GM21390 (cell line): ENCODE measurements around the gene SMIM7.
"Not testable (repeated sequence)": the region's sequence is repeated elsewhere in the genome, so short reads cannot be mapped to it uniquely, and the experiment has no call there.

Experiments
- ATAC-seq: cut with Tn5 transposase; IDR thresholded peaks from one replicate; pipeline ENCODE4 v1.9.1; 2021; ENCODE audit not compliant: unreplicated experiment

Gene SMIM7

GRCh38 chr19:16655727-16656126, 4.2 kb downstream of the SMIM7 start:
- no peak for ATAC-seq

DNA sequence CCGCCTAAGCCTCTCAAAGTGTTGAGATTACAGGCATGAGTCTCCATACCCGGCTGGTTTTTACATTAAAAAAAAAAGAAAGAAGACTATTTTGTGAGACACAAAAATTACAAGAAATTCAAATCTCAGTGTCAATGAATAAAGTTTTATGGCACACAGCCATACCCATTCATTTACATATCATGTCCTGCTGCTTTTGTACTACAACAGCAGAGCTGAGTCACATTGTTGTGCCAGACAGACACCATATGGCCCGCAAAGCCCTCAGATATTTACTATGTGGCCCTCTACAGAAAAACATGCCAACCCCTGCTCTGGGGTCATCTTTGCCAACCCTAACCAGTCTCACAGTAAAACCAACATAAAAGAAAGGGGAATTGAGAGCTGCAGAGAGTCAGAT, 5.3 kb downstream of the SMIM7 start:
- ATAC-seq, result no peak

DNA sequence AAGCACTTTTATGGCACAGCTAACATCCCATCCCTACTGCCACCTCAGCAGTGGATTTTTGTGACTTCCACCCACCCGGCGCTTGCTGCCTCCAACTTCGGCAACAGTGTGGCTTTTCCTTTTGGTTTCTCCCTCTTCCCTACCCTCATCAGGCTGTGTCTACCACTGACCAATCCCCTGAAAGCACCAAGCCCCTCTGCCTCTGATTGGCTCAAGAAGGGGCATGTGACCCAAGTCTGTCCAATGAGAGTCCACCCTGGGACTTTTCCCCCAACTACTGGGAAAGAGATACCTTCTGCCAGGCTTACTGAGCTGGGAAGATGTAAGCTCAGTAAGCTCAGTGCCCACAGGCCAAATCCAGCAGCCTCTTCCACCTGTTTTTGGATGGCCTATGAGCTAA, 5.8 kb downstream of the SMIM7 start:
- no peak for ATAC-seq

DNA sequence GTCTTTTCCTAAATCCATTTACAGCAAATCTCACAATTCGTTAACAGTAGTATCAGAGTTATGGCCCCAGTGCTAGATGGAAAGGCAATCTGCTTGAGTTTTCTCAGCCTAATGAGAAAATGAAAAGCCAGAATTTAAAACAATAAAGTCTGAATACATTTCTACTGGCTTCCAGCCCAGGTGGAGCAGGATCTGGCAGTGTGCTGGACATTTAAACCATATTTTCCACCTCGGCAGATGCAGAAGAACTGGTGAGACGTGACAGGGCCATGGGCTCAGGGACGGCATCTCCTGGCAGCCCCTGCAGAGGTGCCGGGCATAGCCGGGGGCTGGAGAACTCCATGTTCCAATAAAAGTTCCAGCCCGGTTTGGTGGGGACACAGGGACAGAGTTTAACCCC, 7.1 kb downstream of the SMIM7 start:
- no peak for ATAC-seq

DNA sequence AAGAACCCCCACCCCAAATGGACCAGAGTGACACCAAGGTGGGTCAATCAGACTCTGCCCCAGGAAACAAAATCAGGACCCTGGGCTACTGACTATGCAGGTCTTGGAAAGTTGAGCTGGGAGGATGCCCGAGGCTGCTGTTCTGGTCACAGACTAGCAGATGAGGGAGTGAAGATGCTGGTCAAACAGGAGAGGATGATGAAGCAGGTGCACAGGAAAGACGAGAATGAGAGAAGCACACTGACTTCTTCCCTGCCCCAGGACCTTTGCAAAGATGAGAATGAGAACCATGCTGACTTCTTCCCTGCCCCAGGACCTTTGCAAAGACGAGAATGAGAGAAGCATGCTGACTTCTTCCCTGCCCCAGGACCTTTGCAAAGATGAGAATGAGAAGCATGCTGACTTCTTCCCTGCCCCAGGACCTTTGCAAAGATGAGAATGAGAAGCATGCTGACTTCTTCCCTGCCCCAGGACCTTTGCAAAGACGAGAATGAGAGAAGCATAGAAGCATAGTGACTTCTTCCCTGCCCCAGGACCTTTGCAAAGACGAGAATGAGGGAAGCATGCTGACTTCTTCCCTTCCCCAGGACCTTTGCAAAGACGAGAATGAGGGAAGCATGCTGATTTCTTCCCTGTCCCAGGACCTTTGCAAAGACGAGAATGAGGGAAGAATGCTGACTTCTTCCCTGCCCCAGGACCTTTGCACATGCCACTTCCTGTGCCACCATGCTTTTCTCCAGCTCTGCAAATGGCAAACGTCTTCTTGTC, 8.3 kb downstream of the SMIM7 start:
- not testable (repeated sequence) for ATAC-seq

GRCh38 chr19:16650821-16651220, 9.1 kb downstream of the SMIM7 start:
- no peak for ATAC-seq

DNA sequence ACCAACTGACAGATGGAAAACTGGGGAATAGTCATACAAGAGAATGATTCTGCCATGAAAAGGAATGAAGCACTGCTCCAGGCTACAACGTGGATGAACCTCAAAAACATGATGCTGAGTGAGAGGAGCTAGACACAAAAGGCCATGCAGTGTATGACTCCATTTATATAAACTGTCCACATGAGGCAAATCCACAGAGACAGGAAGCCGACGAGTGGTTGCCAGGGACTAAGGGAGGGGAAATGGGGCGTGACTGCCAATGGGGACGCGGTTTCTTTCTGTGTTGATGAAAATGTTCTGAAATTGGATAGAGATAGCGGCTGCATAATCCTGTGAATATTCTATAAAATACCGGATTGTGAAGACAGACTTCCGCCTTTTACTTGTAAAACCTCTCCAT, 10.2 kb downstream of the SMIM7 start:
- ATAC-seq, result no peak

- no peak for ATAC-seq
These were observed 14.8 kb downstream of the SMIM7 start for GRCh38 chr19:16645140-16645539.

GRCh38 chr19:16641695-16642094, 18.2 kb downstream of the SMIM7 start:
- ATAC-seq, result no peak

DNA sequence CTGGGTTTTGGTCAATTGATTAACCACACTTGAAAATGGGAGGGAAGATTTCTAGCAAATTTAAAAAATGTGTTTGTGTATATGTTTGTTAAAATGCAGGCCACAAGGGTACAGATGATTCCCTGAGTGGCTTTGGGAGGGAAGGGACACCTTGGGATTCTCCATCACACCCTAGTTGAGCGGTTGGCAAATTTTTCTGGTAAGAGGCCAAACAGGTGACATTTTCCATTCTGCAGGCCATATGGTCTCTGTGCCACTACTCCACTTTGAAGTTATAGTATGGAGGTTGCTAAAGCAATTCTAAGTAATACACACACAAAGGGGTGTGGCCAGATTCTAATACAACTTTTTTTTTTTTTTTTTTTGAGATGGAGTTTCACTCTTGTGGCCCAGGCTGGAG, 19.0 kb downstream of the SMIM7 start:
- no peak for ATAC-seq

DNA sequence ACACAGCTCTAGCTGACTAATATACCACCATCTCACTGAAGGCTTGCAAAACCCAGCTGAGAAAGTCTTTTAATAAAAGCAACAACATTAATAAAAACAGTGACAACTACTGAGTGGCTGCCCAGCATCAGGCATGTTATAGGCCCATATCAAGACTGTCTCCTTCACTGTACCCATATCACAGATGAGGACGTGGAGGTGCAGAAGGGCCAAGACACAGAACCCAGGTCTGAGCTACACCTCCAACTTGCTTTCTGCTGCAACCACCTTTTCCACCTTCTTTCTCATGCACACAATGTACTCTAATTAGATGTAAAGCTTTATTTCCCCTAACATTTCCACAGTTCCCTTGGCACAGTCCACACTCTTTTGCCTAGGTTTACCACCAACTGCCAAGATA, 21.3 kb downstream of the SMIM7 start:
- ATAC-seq, result no peak

DNA sequence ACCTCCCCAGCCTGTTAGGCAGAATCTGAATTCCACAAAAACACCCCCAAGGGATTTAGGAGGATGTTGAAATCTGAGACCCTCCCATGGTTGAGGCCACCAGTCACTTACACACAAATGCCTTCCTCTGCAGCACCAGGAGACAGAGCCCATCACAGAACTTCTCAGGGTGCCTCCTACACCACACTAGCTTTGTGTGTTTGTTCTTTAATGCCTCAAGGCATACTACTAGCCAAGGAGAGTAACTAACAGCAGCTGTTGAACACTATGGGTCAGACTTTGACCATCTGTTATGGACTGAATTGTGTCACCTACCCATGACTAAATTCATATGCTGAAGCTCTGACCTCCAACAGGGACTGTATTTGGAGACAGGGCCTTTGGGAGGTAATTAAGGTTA, 22.4 kb downstream of the SMIM7 start:
- no peak for ATAC-seq

DNA sequence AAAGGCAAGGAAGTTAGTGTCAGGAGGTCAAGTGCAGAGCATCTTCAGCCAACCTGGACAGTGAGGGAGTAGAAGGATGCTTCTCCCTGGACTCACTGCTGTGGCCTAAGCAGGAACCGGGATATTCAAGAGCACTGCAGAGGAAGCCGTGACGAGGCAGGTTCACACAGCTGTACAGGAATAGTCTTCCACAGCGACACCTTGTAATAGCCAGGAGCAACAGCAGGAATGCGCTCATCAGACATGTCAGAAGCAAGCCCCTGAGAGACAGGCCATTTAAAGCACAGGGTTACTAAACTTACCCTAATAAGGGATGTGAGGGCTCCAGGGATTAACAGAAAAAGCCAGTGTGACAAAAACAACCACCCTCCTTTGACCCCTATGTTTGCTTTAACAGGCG, 28.5 kb downstream of the SMIM7 start:
- no peak for ATAC-seq

- no peak for ATAC-seq
These were observed 30.8 kb downstream of the SMIM7 start for GRCh38 chr19:16628984-16629691.

GRCh38 chr19:16628183-16628983, 31.6 kb downstream of the SMIM7 start, which contains the start of gene MED26:
Gene MED26 (minus strand): TSS chr19:16628204. CDS start chr19:16627943, 261 bp downstream.
- ATAC-seq, result peak; percentile 74

DNA sequence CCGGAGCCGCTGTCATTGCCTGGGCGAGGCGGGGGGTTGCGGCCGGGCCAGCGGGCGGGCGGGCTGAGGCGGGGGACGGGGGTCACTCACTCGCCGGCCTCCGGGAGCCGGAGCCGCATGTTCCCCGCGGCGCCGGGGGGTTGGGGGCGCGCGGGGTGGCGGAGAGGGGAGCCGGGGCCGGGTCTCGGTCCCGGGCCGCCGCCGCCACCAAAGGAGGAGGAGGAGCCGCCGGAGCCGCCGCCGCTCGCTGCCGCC, 32.1 kb downstream of the SMIM7 start:
- ATAC-seq, result no peak

- no peak for ATAC-seq
These were observed 32.6 kb downstream of the SMIM7 start for GRCh38 chr19:16627193-16627927.

- ATAC-seq, result no peak
These were observed 33.1 kb downstream of the SMIM7 start for GRCh38 chr19:16626796-16627192.

DNA sequence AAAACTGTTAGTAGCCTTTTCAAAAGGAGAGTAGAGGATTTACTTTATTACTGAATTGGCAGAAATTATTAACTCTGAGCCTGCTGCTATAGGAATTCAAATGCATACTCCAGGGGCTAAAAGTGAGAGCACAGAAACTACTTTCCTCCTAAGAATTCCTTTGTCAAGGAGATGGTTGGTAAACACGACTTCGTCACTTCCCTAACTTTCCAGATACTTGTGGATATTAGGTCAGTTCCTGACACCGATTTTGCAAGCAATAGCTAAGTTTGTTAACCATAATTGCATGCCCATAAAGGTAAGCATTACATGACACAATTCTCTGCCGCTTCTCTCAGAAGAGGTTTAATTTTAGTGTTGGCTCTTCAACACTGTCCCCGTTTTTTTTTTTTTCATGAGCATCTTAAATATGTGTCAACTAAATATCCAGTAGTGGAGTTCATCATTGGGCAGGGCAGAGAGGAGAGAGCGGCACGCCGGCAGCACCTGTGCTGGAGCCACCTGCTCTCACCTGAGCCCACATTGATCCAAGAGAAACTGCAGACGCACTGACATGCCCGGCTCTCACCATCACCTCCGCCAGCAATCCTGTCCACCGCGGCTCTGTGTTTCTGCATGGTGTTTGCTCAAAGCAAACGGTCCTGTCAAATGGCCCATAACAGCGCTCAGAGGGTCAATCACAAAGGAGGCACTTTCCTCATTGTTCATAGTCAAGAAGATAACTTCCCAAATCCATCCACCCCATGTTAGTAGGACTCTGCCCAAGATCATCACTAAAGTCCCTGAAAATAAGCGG, 34.6 kb downstream of the SMIM7 start:
- no peak for ATAC-seq

GRCh38 chr19:16624236-16624635, 35.7 kb downstream of the SMIM7 start:
- no peak for ATAC-seq

DNA sequence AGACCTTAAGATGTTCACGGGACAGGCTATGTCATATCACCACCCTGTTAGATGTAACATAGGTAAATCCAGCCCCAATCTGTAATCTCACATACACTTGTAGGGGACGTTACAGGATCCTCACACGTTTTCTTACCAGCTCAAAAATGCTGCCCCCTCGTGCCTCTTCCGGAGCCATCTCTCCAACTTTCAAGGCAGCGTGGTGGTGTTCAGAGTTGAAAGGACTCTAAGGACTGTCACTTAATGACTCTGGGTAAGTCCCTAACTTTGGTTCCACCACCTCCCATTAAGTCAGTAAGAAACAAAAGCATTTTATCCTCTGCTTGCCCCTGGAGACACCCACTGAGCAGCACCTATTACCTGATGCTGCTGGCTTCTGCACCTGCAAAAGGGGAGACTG, 36.4 kb downstream of the SMIM7 start:
- ATAC-seq, result no peak
